SH-SY5Y (cell line): ENCODE measurements around the gene ROBO1.

ENCODE experiments used
- GATA2 ChIP-seq: IDR thresholded peaks from 2 replicates; pipeline ENCODE4 v1.6.1; 2011; ENCODE audit warnings: mild to moderate bottlenecking, low read depth, low read length
- GATA3 ChIP-seq: IDR thresholded peaks from 2 replicates; pipeline ENCODE4 v1.6.1; 2011; ENCODE audit warnings: low read depth, mild to moderate bottlenecking, low read length, moderate library complexity

DNA sequence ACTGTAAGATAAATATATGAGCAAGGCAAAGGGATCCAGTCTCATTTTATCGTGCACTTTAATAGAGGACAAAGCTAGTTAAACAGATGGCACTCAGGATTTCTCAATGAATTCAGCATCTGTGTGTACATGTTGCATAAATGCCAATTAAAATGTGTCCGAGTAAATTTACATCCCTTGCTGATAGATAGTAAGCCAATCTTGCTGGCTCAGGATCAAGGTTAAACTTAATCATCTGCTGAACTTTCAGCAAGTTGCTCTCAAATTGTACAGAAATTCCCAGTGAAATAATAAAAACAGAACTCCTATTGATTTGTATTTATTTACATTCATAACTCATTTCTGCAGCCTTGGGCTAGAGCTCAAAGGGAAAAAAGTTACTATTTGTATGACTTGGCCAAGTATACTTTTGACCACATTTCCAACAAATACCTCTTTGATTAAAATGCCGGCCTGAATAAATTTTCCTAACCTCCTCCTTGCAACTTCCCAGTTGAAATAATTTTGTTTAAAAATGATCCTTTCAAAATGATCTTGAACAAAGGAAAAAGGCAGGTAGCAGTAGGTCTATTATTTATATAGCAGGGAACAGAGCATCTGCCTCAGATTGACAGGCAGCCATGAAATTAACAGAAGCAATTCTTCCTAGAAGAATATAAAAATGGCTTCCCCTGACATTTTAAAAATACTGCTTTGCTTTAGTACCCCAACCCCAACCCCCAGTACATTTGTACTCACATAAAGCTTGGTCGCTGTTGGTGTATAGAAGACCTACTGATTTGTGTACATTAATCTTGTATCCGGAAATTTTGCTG lies 1001.9 kb downstream of the ROBO1 start:
- TF ChIP-seq GATA2 = no peak
- no peak for TF ChIP-seq GATA3
